ENCODE results near the gene ARID1A. TPM values are rescaled to one million over a fixed set of nuclear protein-coding genes. Genes with fewer than 3 reads are reported as not detected.

Gene ARID1A
- total and polyA plus RNA-seq, 8 donors = 9.9 to 74.2 (median 45.3) TPM

- WGBS, 5 donors = 43 to 66% (median 59%) methylated on average over 3 of the region's 3 CpGs
- no peak for DNase-seq
- intact Hi-C loops (cut with DNase I; ENCODE audit: low total_unique reads) = loop anchor here (10.0 kb wide), 1 partner anchor 98 kb away; no protein-coding TSS in a partner anchor
- Histone ChIP-seq H3K27me3 (no peaks in the 10 kb centered on the region), H3K36me3 (peaks cover 30 to 47% (median 40%) of the 10 kb centered on the region in 4 donors), H3K4me3 (no peak overlapping the region), H3K4me1 (peaks cover 53 to 84% (median 66%) of the 10 kb centered on the region in 4 donors), H3K9me3 (no peaks in the 10 kb centered on the region), H3K27ac (peak overlapping the region; percentile 57 to 100 (median 98))
- TF ChIP-seq EP300 (IDR thresholded peaks at IDR 0.05) = no peak
These were observed 86.9 kb downstream of the ARID1A start for GRCh38 chr1:26782521-26783212.

- no peak for DNase-seq
- H3K27me3 ChIP-seq = no peaks in the 10 kb centered on the region
- H3K27ac ChIP-seq = peak overlapping the region; percentile 77 to 100 (median 98)
- WGBS, 5 donors = 31 to 55% (median 46%) methylated on average over 5 of the region's 5 CpGs
- TF ChIP-seq CTCF (IDR thresholded peaks at IDR 0.05) (no peak), EP300 (IDR thresholded peaks at IDR 0.05) (no peak), POLR2AphosphoS5 (IDR thresholded peaks at IDR 0.05) (no peak), POLR2A (IDR thresholded peaks at IDR 0.05) (no peak)
- peaks cover 59 to 86% (median 67%) of the 10 kb centered on the region in 4 donors for H3K4me1 ChIP-seq
- H3K9me3 ChIP-seq = no peaks in the 10 kb centered on the region
- H3K36me3 ChIP-seq = peaks cover 22 to 38% (median 30%) of the 10 kb centered on the region in 4 donors
- H3K4me3 ChIP-seq = no peak overlapping the region
- intact Hi-C loops (cut with DNase I; ENCODE audit: low total_unique reads) = loop anchor here (10.0 kb wide), 1 partner anchor 99 kb away; no protein-coding TSS in a partner anchor
These were observed 87.8 kb downstream of the ARID1A start for GRCh38 chr1:26783646-26784022.

GRCh38 chr1:26784023-26784871, 88.4 kb downstream of the ARID1A start:
- intact Hi-C loops (cut with DNase I; ENCODE audit: low total_unique reads) = loop anchor here (10.0 kb wide), 1 partner anchor 99 kb away; no protein-coding TSS in a partner anchor
- H3K4me3 ChIP-seq = no peak overlapping the region
- DNase-seq = peak; percentile 84 to 91
- H3K27ac ChIP-seq = peak overlapping the region; percentile 77 to 100 (median 98)
- no peaks in the 10 kb centered on the region for H3K27me3 ChIP-seq
- H3K36me3 ChIP-seq = peaks cover 16 to 32% (median 24%) of the 10 kb centered on the region in 4 donors
- 83 to 98% (median 90%) methylated on average over 2 of the region's 2 CpGs for WGBS, 5 donors
- peaks cover 63 to 87% (median 70%) of the 10 kb centered on the region in 4 donors for H3K4me1 ChIP-seq
- peak; percentile 2 to 73 (median 73) for TF ChIP-seq POLR2AphosphoS5 (IDR thresholded peaks at IDR 0.05)
- TF ChIP-seq POLR2A (IDR thresholded peaks at IDR 0.05) = no peak
- H3K9me3 ChIP-seq = no peaks in the 10 kb centered on the region

- no peak for DNase-seq
- H3K4me1 ChIP-seq = peaks cover 63 to 87% (median 74%) of the 10 kb centered on the region in 4 donors
These were observed 89.1 kb downstream of the ARID1A start for GRCh38 chr1:26784886-26785285.

More at GRCh38 chr1:26784886-26785285, 89.1 kb downstream of the ARID1A start:
- Histone ChIP-seq H3K27ac (peak overlapping the region; percentile 77 to 100 (median 98)), H3K27me3 (no peaks in the 10 kb centered on the region), H3K4me3 (no peak overlapping the region), H3K36me3 (peaks cover 10 to 25% (median 18%) of the 10 kb centered on the region in 4 donors), H3K9me3 (no peaks in the 10 kb centered on the region)
- no peak for TF ChIP-seq CTCF (IDR thresholded peaks at IDR 0.05)
- TF ChIP-seq POLR2A (IDR thresholded peaks at IDR 0.05) = no peak
- no peak for TF ChIP-seq POLR2AphosphoS5 (IDR thresholded peaks at IDR 0.05)
- no peak for TF ChIP-seq EP300 (IDR thresholded peaks at IDR 0.05)
- intact Hi-C loops (cut with DNase I; ENCODE audit: low total_unique reads) = loop anchor here (10.0 kb wide), 1 partner anchor 100 kb away; no protein-coding TSS in a partner anchor
- 81 to 96% (median 94%) methylated on average over 1 of the region's 1 CpG for WGBS, 5 donors

Data from stomach (tissue), 9 donors.